B cell (primary cell): Measurements from ENCODE around the gene TDRD9. TPM values are rescaled to one million over a fixed set of nuclear protein-coding genes. Genes with fewer than 3 reads are reported as not detected.

ENCODE experiments used
- ATAC-seq: fragments of 200-7000 bp; cut with Tn5 transposase; one replicate; pipeline ENCODE4 v1.10.0; 2021; ENCODE audit warnings: low read depth, mild to moderate bottlenecking, moderate number of reproducible peaks, moderate library complexity
- CTCF ChIA-PET: fragments of 350-600 bp; sonication (Branson Sonifier 250); formaldehyde crosslinking; loops from one replicate; lab custom pipeline; 2021; ENCODE audit warnings: antibody characterized with exemption, inconsistent platforms; lab: Charles Lee
- POLR2A ChIA-PET: fragments of 350-600 bp; sonication (Branson Sonifier 250); formaldehyde crosslinking; loops from one replicate; lab custom pipeline; 2021; ENCODE audit warnings: antibody characterized with exemption; lab: Charles Lee
- DNase-seq: peaks from one replicate; pipeline ENCODE4 v3.0.0; 2013
- H2AFZ ChIP-seq: 2 replicates; pipeline ENCODE4 v1.6.1; 2012; ENCODE audit warnings: mild to moderate bottlenecking, low read depth, low read length; ENCODE audit not compliant: insufficient read depth, poor library complexity, severe bottlenecking
- H3K27ac ChIP-seq, 2 donors: 1 replicate in 1 of 2; 2 replicates in 1 of 2; pipeline ENCODE4 v1.5.1; 2012 to 2013; ENCODE audit warnings: low read length in 2 of 2, mild to moderate bottlenecking in 2 of 2, moderate library complexity in 1 of 2
- H3K27me3 ChIP-seq, 4 experiments: fragments of 200-600 bp in 1 of 4; sonication (generic) in 1 of 4; replicated peaks in 1 of 4; 1 replicate in 2 of 4; 2 replicates in 2 of 4; pipeline versions ENCODE4 v1.6.1 to v1.7.0; 2013 to 2016; ENCODE audit warnings: low read length in 3 of 4, mild to moderate bottlenecking in 2 of 4, mixed read lengths in 1 of 4, moderate library complexity in 1 of 4; ENCODE audit not compliant: insufficient read depth in 4 of 4, control insufficient read depth in 3 of 4; ENCODE audit errors: control extremely low read depth in 1 of 4
- H3K36me3 ChIP-seq, 2 experiments: replicated peaks in 1 of 2; 1 replicate in 1 of 2; 2 replicates in 1 of 2; pipeline versions ENCODE4 v1.6.1 to v1.7.1; 2013; ENCODE audit warnings: low read length in 1 of 2; ENCODE audit not compliant: insufficient read depth in 2 of 2, control insufficient read depth in 1 of 2; ENCODE audit errors: control extremely low read depth in 1 of 2, extremely low read depth in 1 of 2
- H3K4me1 ChIP-seq, 2 donors: fragments of 200-600 bp in 1 of 2; sonication (generic) in 1 of 2; 1 replicate in 1 of 2; 2 replicates in 1 of 2; pipeline versions ENCODE4 v1.5.1 to v1.6.1; 2013 to 2017; ENCODE audit warnings: low read length in 2 of 2; ENCODE audit not compliant: control insufficient read depth in 2 of 2, insufficient read depth in 2 of 2
- H3K4me2 ChIP-seq: replicated peaks from 2 replicates; pipeline ENCODE3; 2012; ENCODE audit warnings: mild to moderate bottlenecking, low read depth, low read length; ENCODE audit not compliant: poor library complexity, severe bottlenecking
- H3K4me3 ChIP-seq, 5 experiments: fragments of 200-600 bp in 1 of 5; sonication (generic) in 1 of 5; 1 replicate in 3 of 5; 2 replicates in 2 of 5; pipeline versions ENCODE4 v1.5.1 to v1.7.0; 2011 to 2016; ENCODE audit warnings: low read length in 4 of 5, mild to moderate bottlenecking in 4 of 5, low read depth in 2 of 5, control low read depth in 1 of 5, moderate library complexity in 1 of 5; ENCODE audit not compliant: insufficient read depth in 1 of 5; ENCODE audit errors: control extremely low read depth in 1 of 5, extremely low read depth in 1 of 5
- H3K79me2 ChIP-seq: fragments of 200-600 bp; sonication (generic); one replicate; pipeline ENCODE4 v1.6.0; 2016; ENCODE audit warnings: low read length; ENCODE audit not compliant: control insufficient read depth, insufficient read depth
- H3K9ac ChIP-seq: fragments of 200-600 bp; sonication (generic); 2 replicates; pipeline ENCODE4 v1.6.1; 2017; ENCODE audit warnings: mild to moderate bottlenecking, low read length, moderate library complexity
- H3K9me3 ChIP-seq, 3 donors: one replicate each; pipeline versions ENCODE4 v1.6.1 to v1.7.1; 2013; ENCODE audit warnings: low read length in 2 of 3; ENCODE audit not compliant: control insufficient read depth in 2 of 3, insufficient read depth in 1 of 3; ENCODE audit errors: control extremely low read depth in 1 of 3
- H4K20me1 ChIP-seq: 2 replicates; pipeline ENCODE4 v1.6.0; 2012; ENCODE audit warnings: mild to moderate bottlenecking, low read length; ENCODE audit not compliant: insufficient read depth, control insufficient read depth, poor library complexity, severe bottlenecking
- H3K27ac Mint-ChIP-seq: one replicate; pipeline ENCODE4 v1.8.0; 2021; ENCODE audit warnings: mixed read lengths
- H3K27me3 Mint-ChIP-seq: one replicate; pipeline ENCODE4 v1.8.0; 2021; ENCODE audit warnings: mixed read lengths
- H3K4me1 Mint-ChIP-seq: one replicate; pipeline ENCODE4 v1.8.0; 2021; ENCODE audit warnings: mixed read lengths
- H3K4me3 Mint-ChIP-seq: one replicate; pipeline ENCODE4 v1.8.0; 2021; ENCODE audit warnings: mixed read lengths
- H3K9me3 Mint-ChIP-seq: one replicate; pipeline ENCODE4 v1.8.0; 2022; ENCODE audit warnings: mixed read lengths; ENCODE audit not compliant: insufficient read depth
- EZH2 ChIP-seq: IDR thresholded peaks from 2 replicates; pipeline ENCODE4 v1.6.1; 2012; ENCODE audit warnings: borderline replicate concordance, low read depth, mild to moderate bottlenecking, moderate library complexity, low read length; ENCODE audit not compliant: insufficient read depth, poor library complexity, severe bottlenecking
- WGBS: methylation state at CpG from one replicate; pipeline ENCODE4 v1.1.5; 2013; ENCODE audit warnings: missing lambda C conversion rate; ENCODE audit not compliant: insufficient coverage; 5-methylcytosine and 5-hydroxymethylcytosine counted together
- intact Hi-C: fragments of 100-400 bp; cut with micrococcal nuclease; formaldehyde crosslinking; loops from one replicate; pipeline ENCODE4 v1.10.0; 2022
- polyA plus RNA-seq: library from polyadenylated mRNA; depleted of rRNA; stranded (reverse); fragments of >200 nt; gene quantifications from 2 replicates; pipeline ENCODE4 v1.2.3, GENCODE V29; 2012
- total RNA-seq, 2 donors: library from RNA; stranded (reverse); fragments of 120-200 nt in 1 of 2; gene quantifications; 1 replicate in 1 of 2; 2 replicates in 1 of 2; pipeline versions ENCODE4 v1.2.3 to v1.2.4, GENCODE V29; 2013 to 2022
- TF ChIP-seq, protein P1 (sequence below): fragments of 200-600 bp; IDR thresholded peaks from one replicate; pipeline ENCODE4 v1.8.0; 2022; ENCODE audit warnings: antibody characterized with exemption, mild to moderate bottlenecking

Gene TDRD9
- total and polyA plus RNA-seq, 2 donors (not counting 1 experiment from before 2014, with no cell fraction given), result 1.1 to 2.4 TPM

DNA sequence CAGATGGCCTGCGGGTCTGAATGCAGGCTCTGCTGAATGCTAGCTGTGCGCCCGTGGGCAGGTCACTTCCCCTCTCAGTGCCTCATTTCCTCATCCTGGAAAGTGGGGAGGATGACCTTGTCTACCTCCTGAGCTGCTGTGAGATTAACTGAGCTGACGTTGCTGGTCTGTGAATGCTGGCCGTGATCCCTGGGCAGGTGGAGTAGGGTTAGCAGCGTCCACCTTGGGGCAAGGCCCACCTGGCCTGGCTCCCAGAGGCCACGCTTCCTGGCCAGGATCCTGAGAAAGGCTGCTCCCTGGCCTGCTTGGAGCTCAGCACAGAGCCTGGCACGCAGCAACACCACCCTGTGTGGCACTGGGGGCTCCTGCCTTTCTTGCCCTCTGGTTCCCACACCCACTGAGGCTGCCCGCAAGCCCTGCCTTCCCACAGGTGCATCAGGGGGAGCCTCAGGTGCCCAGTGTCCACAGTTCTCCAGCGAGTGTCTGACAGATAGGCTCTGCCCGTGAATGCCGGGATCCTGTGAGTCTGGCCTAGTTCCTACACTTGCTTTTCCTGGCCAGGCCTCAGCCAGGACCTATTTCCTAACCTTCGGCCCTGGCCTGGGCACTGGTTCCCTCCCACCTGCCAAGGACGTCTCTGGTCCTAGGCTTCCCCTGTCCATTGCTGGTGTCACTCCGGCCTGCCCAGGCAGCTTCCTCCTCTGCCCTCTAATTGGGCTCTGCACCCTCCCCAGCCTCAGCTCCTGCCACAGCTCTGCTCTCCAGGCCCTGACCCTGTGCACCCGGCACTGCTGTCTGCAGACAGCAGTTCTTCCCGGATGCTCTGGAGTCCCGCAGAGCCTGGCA lies 37.2 kb upstream of the TDRD9 start:
- Histone ChIP-seq H2AFZ (no peak overlapping the region), H3K9ac (no peak overlapping the region), H3K79me2 (no peaks in the 10 kb centered on the region), H3K4me1 (no peaks in the 10 kb centered on the region), H3K4me3 (no peak overlapping the region), H3K36me3 (no peaks in the 10 kb centered on the region), H3K4me2 (no peak overlapping the region), H4K20me1 (no peaks in the 10 kb centered on the region), H3K27me3 (no peaks in the 10 kb centered on the region), H3K9me3 (no peaks in the 10 kb centered on the region), H3K27ac (no peak overlapping the region)
- ATAC-seq, result no peak
- ChIA-PET CTCF (interaction anchor here (1.3 kb wide), 1 partner anchor 19 kb away, joined by 4 read pairs; no protein-coding TSS in a partner anchor), POLR2A (no interaction called here)
- no peaks in the 10 kb centered on the region for H3K9me3 Mint-ChIP-seq
- intact Hi-C loops, result no loop called here
- no peak overlapping the region for H3K27ac Mint-ChIP-seq
- H3K4me1 Mint-ChIP-seq, result no peaks in the 10 kb centered on the region
- H3K4me3 Mint-ChIP-seq, result no peak overlapping the region
- H3K27me3 Mint-ChIP-seq, result no peaks in the 10 kb centered on the region
- no peak for DNase-seq
- WGBS, result 89% methylated on average over 16 of the region's 18 CpGs
- TF ChIP-seq, protein P1, sequence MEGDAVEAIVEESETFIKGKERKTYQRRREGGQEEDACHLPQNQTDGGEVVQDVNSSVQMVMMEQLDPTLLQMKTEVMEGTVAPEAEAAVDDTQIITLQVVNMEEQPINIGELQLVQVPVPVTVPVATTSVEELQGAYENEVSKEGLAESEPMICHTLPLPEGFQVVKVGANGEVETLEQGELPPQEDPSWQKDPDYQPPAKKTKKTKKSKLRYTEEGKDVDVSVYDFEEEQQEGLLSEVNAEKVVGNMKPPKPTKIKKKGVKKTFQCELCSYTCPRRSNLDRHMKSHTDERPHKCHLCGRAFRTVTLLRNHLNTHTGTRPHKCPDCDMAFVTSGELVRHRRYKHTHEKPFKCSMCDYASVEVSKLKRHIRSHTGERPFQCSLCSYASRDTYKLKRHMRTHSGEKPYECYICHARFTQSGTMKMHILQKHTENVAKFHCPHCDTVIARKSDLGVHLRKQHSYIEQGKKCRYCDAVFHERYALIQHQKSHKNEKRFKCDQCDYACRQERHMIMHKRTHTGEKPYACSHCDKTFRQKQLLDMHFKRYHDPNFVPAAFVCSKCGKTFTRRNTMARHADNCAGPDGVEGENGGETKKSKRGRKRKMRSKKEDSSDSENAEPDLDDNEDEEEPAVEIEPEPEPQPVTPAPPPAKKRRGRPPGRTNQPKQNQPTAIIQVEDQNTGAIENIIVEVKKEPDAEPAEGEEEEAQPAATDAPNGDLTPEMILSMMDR, result no peak
- no peak for TF ChIP-seq EZH2

- no peak overlapping the region for H3K27ac Mint-ChIP-seq
- Histone ChIP-seq H4K20me1 (no peaks in the 10 kb centered on the region), H2AFZ (no peak overlapping the region), H3K27ac (no peak overlapping the region), H3K79me2 (no peaks in the 10 kb centered on the region), H3K36me3 (no peaks in the 10 kb centered on the region), H3K9me3 (no peaks in the 10 kb centered on the region), H3K4me2 (no peak overlapping the region), H3K4me3 (no peak overlapping the region), H3K9ac (no peak overlapping the region), H3K27me3 (no peaks in the 10 kb centered on the region), H3K4me1 (no peaks in the 10 kb centered on the region)
- ChIA-PET CTCF (interaction anchor here (1.3 kb wide), 1 partner anchor 18 kb away, joined by 4 read pairs; no protein-coding TSS in a partner anchor), POLR2A (no interaction called here)
- peaks cover 6% of the 10 kb centered on the region for H3K27me3 Mint-ChIP-seq
- intact Hi-C loops, result no loop called here
- H3K4me3 Mint-ChIP-seq, result no peak overlapping the region
- H3K4me1 Mint-ChIP-seq, result no peaks in the 10 kb centered on the region
- ATAC-seq, result no peak
- H3K9me3 Mint-ChIP-seq, result peaks cover 2% of the 10 kb centered on the region
- no peak for DNase-seq
- WGBS, result 94% methylated on average over 15 of the region's 15 CpGs
- no peak for TF ChIP-seq EZH2
- TF ChIP-seq, protein P1, result no peak
These were observed 36.5 kb upstream of the TDRD9 start for GRCh38 chr14:103891667-103892215.
